H1 (cell line): Measurements from ENCODE around the gene ANXA1. TPM values are rescaled to one million over a fixed set of nuclear protein-coding genes. Genes with fewer than 3 reads are reported as not detected.

Experiments used
- CTCF ChIA-PET: fragments of 300-600 bp; sonication (Branson Sonifier 250); formaldehyde crosslinking; loops from one replicate; lab custom pipeline; 2021; ENCODE audit not compliant: partially characterized antibody; lab: Charles Lee
- POLR2A ChIA-PET: fragments of 300-600 bp; sonication (Branson Sonifier 250); formaldehyde crosslinking; loops from one replicate; lab custom pipeline; 2021; ENCODE audit warnings: inconsistent platforms; ENCODE audit not compliant: partially characterized antibody; lab: Charles Lee
- DNase-seq, 2 experiments: peaks; one replicate each; pipeline versions ENCODE4 v3.0.0 to v3.0.0-alpha.2; 2010 to 2022; ENCODE audit warnings: low spot score in 2 of 2, low read depth in 1 of 2, mixed read lengths in 1 of 2
- FAIRE-seq: peaks from 2 replicates; lab custom pipeline; 2011; peaks lifted over from hg19 to GRCh38; lab: Jason Lieb, UNC
- H2AFZ ChIP-seq: 2 replicates; pipeline ENCODE4 v1.8.1; 2012; ENCODE audit warnings: low read length, inconsistent platforms
- H2AK5ac ChIP-seq: 2 replicates; pipeline ENCODE4 v1.6.1; 2013; ENCODE audit warnings: low read depth, low read length
- H2BK120ac ChIP-seq: replicated peaks from 2 replicates; pipeline ENCODE3; 2013; ENCODE audit warnings: low read depth, low read length, inconsistent platforms
- H2BK12ac ChIP-seq: 2 replicates; pipeline ENCODE4 v1.6.1; 2013; ENCODE audit warnings: low read depth, low read length
- H2BK15ac ChIP-seq: 2 replicates; pipeline ENCODE4 v1.6.1; 2013; ENCODE audit warnings: low read length
- H2BK20ac ChIP-seq: 2 replicates; pipeline ENCODE4 v1.6.1; 2013; ENCODE audit warnings: low read length
- H2BK5ac ChIP-seq: 2 replicates; pipeline ENCODE4 v1.6.1; 2013; ENCODE audit warnings: low read depth, low read length
- H3K14ac ChIP-seq: 2 replicates; pipeline ENCODE4 v1.6.1; 2013; ENCODE audit warnings: inconsistent platforms; ENCODE audit not compliant: insufficient read length
- H3K18ac ChIP-seq: 2 replicates; pipeline ENCODE4 v1.6.1; 2013; ENCODE audit warnings: low read length; ENCODE audit errors: extremely low read depth
- H3K23ac ChIP-seq: 2 replicates; pipeline ENCODE4 v1.6.1; 2013; ENCODE audit warnings: inconsistent platforms; ENCODE audit not compliant: insufficient read length
- H3K23me2 ChIP-seq: 2 replicates; pipeline ENCODE4 v1.6.1; 2013; ENCODE audit warnings: low read depth, low read length
- H3K27ac ChIP-seq: 2 replicates; pipeline ENCODE4 v1.6.1; 2011; ENCODE audit warnings: low read depth, low read length, inconsistent platforms
- H3K27me3 ChIP-seq, 4 experiments: replicated peaks in 1 of 4; 1 replicate in 1 of 4; 2 replicates in 3 of 4; pipeline versions ENCODE4 v1.6.1 to v1.8.1; 2011 to 2013; ENCODE audit warnings: low read length in 3 of 4, mild to moderate bottlenecking in 3 of 4, inconsistent platforms in 2 of 4, mixed read lengths in 2 of 4, moderate library complexity in 1 of 4; ENCODE audit not compliant: control insufficient read depth in 3 of 4, insufficient read depth in 3 of 4; ENCODE audit errors: extremely low read depth in 1 of 4
- H3K36me3 ChIP-seq, 4 experiments: 2 replicates each; pipeline versions ENCODE4 v1.6.1 to v1.8.1; 2011 to 2013; ENCODE audit warnings: mild to moderate bottlenecking in 4 of 4, low read length in 3 of 4, moderate library complexity in 2 of 4, control low read depth in 1 of 4, inconsistent platforms in 1 of 4; ENCODE audit not compliant: insufficient read depth in 4 of 4, control insufficient read depth in 2 of 4
- H3K4ac ChIP-seq: replicated peaks from 2 replicates; pipeline ENCODE3; 2013; ENCODE audit warnings: low read length, low read depth, mixed read lengths, inconsistent platforms; ENCODE audit not compliant: insufficient read length
- H3K4me1 ChIP-seq, 4 experiments: replicated peaks in 1 of 4; 1 replicate in 1 of 4; 2 replicates in 3 of 4; pipeline versions ENCODE4 v1.6.1 to v1.8.1; 2011 to 2013; ENCODE audit warnings: low read length in 3 of 4, inconsistent platforms in 2 of 4, mixed read lengths in 1 of 4; ENCODE audit not compliant: insufficient read depth in 4 of 4, control insufficient read depth in 3 of 4
- H3K4me2 ChIP-seq, 2 experiments: 2 replicates each; pipeline versions ENCODE4 v1.6.1 to v1.8.1; 2011 to 2013; ENCODE audit warnings: low read depth in 2 of 2, low read length in 2 of 2, control low read depth in 1 of 2, inconsistent platforms in 1 of 2, mild to moderate bottlenecking in 1 of 2; ENCODE audit not compliant: insufficient read depth in 1 of 2
- H3K4me3 ChIP-seq, 4 experiments: fragments of 200-600, 300-600 bp in 1 of 4; sonication (generic), shearing (Covaris generic), sonication (Bioruptor Twin) in 1 of 4; 2 replicates each; pipeline versions ENCODE4 v1.5.1 to v1.8.1; 2011 to 2016; ENCODE audit warnings: low read length in 4 of 4, low read depth in 3 of 4, control low read depth in 2 of 4, inconsistent platforms in 2 of 4, mild to moderate bottlenecking in 2 of 4, mixed read lengths in 1 of 4, moderate library complexity in 1 of 4; ENCODE audit not compliant: insufficient read depth in 2 of 4; ENCODE audit errors: extremely low read depth in 1 of 4
- H3K56ac ChIP-seq: replicated peaks from 2 replicates; pipeline ENCODE3; 2013; ENCODE audit warnings: low read depth, mild to moderate bottlenecking, mixed read lengths, low read length, inconsistent platforms; ENCODE audit not compliant: insufficient read length
- H3K79me1 ChIP-seq: 2 replicates; pipeline ENCODE4 v1.6.1; 2013; ENCODE audit warnings: low read depth, low read length, control low read depth
- H3K79me2 ChIP-seq, 2 experiments: 2 replicates each; pipeline versions ENCODE4 v1.6.1 to v1.8.1; 2012 to 2013; ENCODE audit warnings: low read length in 2 of 2, mild to moderate bottlenecking in 2 of 2, inconsistent platforms in 1 of 2; ENCODE audit not compliant: insufficient read depth in 2 of 2, control insufficient read depth in 1 of 2
- H3K9ac ChIP-seq, 4 experiments: replicated peaks in 1 of 4; 1 replicate in 1 of 4; 2 replicates in 3 of 4; pipeline versions ENCODE4 v1.6.1 to v1.8.1; 2011 to 2013; ENCODE audit warnings: low read depth in 3 of 4, low read length in 3 of 4, control low read depth in 2 of 4, mild to moderate bottlenecking in 2 of 4, moderate library complexity in 2 of 4, inconsistent platforms in 1 of 4; ENCODE audit errors: extremely low read depth in 1 of 4
- H3K9me3 ChIP-seq, 2 experiments: 2 replicates each; pipeline versions ENCODE4 v1.6.1 to v1.8.1; 2012 to 2013; ENCODE audit warnings: mild to moderate bottlenecking in 2 of 2, moderate library complexity in 2 of 2, control low read depth in 1 of 2, inconsistent platforms in 1 of 2, low read depth in 1 of 2, low read length in 1 of 2, mixed read lengths in 1 of 2; ENCODE audit not compliant: insufficient read depth in 2 of 2
- H4K20me1 ChIP-seq, 2 experiments: replicated peaks in 1 of 2; 2 replicates each; pipeline versions ENCODE3 to v1.8.1; 2011 to 2013; ENCODE audit warnings: inconsistent platforms in 2 of 2, low read length in 2 of 2, mild to moderate bottlenecking in 1 of 2; ENCODE audit not compliant: insufficient read depth in 2 of 2, control insufficient read depth in 1 of 2
- H4K5ac ChIP-seq: 2 replicates; pipeline ENCODE4 v1.6.1; 2013; ENCODE audit warnings: low read length, low read depth, mixed read lengths, inconsistent platforms; ENCODE audit not compliant: insufficient read length
- H4K8ac ChIP-seq: 2 replicates; pipeline ENCODE4 v1.8.0; 2013; ENCODE audit warnings: mild to moderate bottlenecking, moderate library complexity, low read length, inconsistent platforms; ENCODE audit not compliant: insufficient read depth; ENCODE audit errors: extremely low read depth
- H4K91ac ChIP-seq: replicated peaks from 2 replicates; pipeline ENCODE3; 2013; ENCODE audit warnings: low read length, mixed read lengths, inconsistent platforms; ENCODE audit not compliant: insufficient read length
- ATF3 ChIP-seq: IDR thresholded peaks from 2 replicates; pipeline ENCODE4 v1.6.1; 2011; ENCODE audit warnings: low read depth, mild to moderate bottlenecking, low read length; ENCODE audit not compliant: insufficient read depth
- BRCA1 ChIP-seq: IDR thresholded peaks from 2 replicates; pipeline ENCODE4 v1.6.1; 2012; ENCODE audit warnings: low read depth, low read length, improper control_type of control experiment
- CHD1 ChIP-seq: IDR thresholded peaks from 2 replicates; pipeline ENCODE4 v1.6.1; 2012; ENCODE audit warnings: low read depth, low read length, improper control_type of control experiment
- CTBP2 ChIP-seq: IDR thresholded peaks from 2 replicates; pipeline ENCODE4 v1.7.0; 2011; ENCODE audit warnings: borderline replicate concordance, mild to moderate bottlenecking, moderate library complexity, mixed read lengths, low read length; ENCODE audit not compliant: insufficient read depth, insufficient read length
- JUN ChIP-seq: IDR thresholded peaks from 2 replicates; pipeline ENCODE4 v1.6.1; 2011; ENCODE audit warnings: low read depth, mild to moderate bottlenecking, improper control_type of control experiment, low read length
- KDM1A ChIP-seq: fragments of 200-600, 300-600 bp; sonication (generic); IDR thresholded peaks from 2 replicates; pipeline ENCODE4 v1.7.1; 2016; ENCODE audit warnings: mild to moderate bottlenecking, low read length, borderline replicate concordance
- KDM4A ChIP-seq: IDR thresholded peaks from one replicate; pipeline ENCODE4 v1.7.1; 2012; ENCODE audit warnings: low read depth, mild to moderate bottlenecking, moderate library complexity, low read length, inconsistent platforms; ENCODE audit not compliant: severe bottlenecking
- POLR2A ChIP-seq, 2 experiments: IDR thresholded peaks; 1 replicate in 1 of 2; 2 replicates in 1 of 2; pipeline ENCODE4 v1.6.1; 2011; ENCODE audit warnings: low read depth in 2 of 2, low read length in 2 of 2, mild to moderate bottlenecking in 2 of 2; ENCODE audit errors: control extremely low read depth in 1 of 2
- RNF2 ChIP-seq: fragments of 200-900, 300-1000 bp; sonication (generic); IDR thresholded peaks from 2 replicates; pipeline ENCODE4 v1.7.1; 2016; ENCODE audit warnings: borderline replicate concordance, low read depth, mild to moderate bottlenecking, antibody characterized with exemption, low read length; ENCODE audit not compliant: poor library complexity, severe bottlenecking; ENCODE audit errors: missing control alignments
- SIRT6 ChIP-seq: IDR thresholded peaks from one replicate; pipeline ENCODE4 v1.7.1; 2012; ENCODE audit warnings: low read length, inconsistent platforms
- SIX5 ChIP-seq: IDR thresholded peaks from 2 replicates; pipeline ENCODE4 v1.6.1; 2011; ENCODE audit warnings: mild to moderate bottlenecking, low read depth, low read length
- SRF ChIP-seq: IDR thresholded peaks from 2 replicates; pipeline ENCODE4 v1.6.1; 2011; ENCODE audit warnings: mild to moderate bottlenecking, low read depth, low read length, moderate library complexity
- ZNF274 ChIP-seq: IDR thresholded peaks from 2 replicates; pipeline ENCODE4 v1.7.0; 2012; ENCODE audit warnings: low read length, borderline replicate concordance; ENCODE audit errors: extremely low read depth
- WGBS, 2 experiments: shearing (Covaris generic) in 1 of 2; methylation state at CpG; one replicate each; pipeline versions ENCODE4 v1.1.6 to v1.1.7; 2013 to 2015; ENCODE audit warnings: low lambda C conversion rate in 2 of 2, mixed read lengths in 2 of 2, inconsistent platforms in 1 of 2, low coverage in 1 of 2, missing lambda C conversion rate in 1 of 2; ENCODE audit not compliant: insufficient replicate concordance in 2 of 2, insufficient coverage in 1 of 2, insufficient read length in 1 of 2; ENCODE audit errors: extremely low coverage in 1 of 2, missing lambda C conversion rate in 1 of 2; 5-methylcytosine and 5-hydroxymethylcytosine counted together
- polyA plus RNA-seq, 7 experiments: library from polyadenylated mRNA; depleted of rRNA in 3 of 7; stranded (reverse) in 5 of 7; unstranded in 2 of 7; fragments of >200 nt in 5 of 7; fragments of 200-250 nt in 2 of 7; gene quantifications; 1 replicate in 5 of 7; 2 replicates in 1 of 7; 4 replicates in 1 of 7; pipeline versions ENCODE4 v1.2.1 to v1.2.3, GENCODE V29; 2011 to 2013; ENCODE audit warnings: missing spikeins in 2 of 7, mixed read lengths in 2 of 7
- total RNA-seq: library from RNA; stranded (reverse); fragmentation: NEBNext Ultra II Directional; extraction: Animal tissue kit (Norgen Biotek cat#: 25700); gene quantifications from 2 replicates; pipeline ENCODE4 v1.2.1, GENCODE V29; 2021

The ANXA1 gene
- total and polyA plus RNA-seq, 2 of the 8 experiments (the other 6 are each of a cell fraction or from before 2014, with no cell fraction given) = 0.71 to 5.7 TPM

DNA sequence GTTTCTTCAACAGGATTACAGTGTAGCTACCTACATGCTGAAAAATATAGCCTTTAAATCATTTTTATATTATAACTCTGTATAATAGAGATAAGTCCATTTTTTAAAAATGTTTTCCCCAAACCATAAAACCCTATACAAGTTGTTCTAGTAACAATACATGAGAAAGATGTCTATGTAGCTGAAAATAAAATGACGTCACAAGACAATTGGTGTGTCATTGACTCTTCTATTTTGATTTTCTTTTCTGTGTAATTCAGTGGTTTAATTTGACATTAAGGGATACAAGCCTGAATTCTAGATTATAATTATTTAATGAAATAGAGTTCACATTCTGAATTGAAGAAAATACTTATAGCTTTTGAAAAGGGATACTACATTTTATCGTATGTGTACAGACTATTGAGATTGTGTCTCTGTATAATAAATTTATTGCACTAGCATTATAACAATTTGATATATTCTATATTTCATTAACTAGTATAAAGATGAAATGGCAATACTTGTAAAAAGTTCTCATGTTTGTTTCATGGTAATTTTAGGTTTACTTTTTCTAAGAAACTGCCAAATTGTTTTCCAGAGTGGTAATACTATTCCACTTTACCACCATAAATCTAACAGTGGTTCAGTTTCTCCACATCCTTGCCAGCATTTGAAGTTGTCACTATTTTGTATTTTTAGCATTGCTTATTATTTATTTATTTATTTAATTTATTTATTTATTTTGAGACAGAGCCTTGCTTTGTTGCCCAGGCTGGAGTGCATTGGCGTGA is 18.7 kb downstream of the ANXA1 start:
- H3K23me2 ChIP-seq = no peaks in the 10 kb centered on the region; the same call in 1 of the 2 replicates
- no peaks in the 10 kb centered on the region for H3K36me3 ChIP-seq
- no peak overlapping the region for H2BK120ac ChIP-seq
- H3K56ac ChIP-seq = no peak overlapping the region
- H3K4me2 ChIP-seq = no peak overlapping the region
- no peak overlapping the region for H2BK5ac ChIP-seq
- H2BK12ac ChIP-seq = no peak overlapping the region
- H3K27ac ChIP-seq = no peak overlapping the region
- no peak overlapping the region for H2AK5ac ChIP-seq
- H2AFZ ChIP-seq = no peak overlapping the region
- no peak overlapping the region for H4K8ac ChIP-seq
- no peak overlapping the region for H3K23ac ChIP-seq
- WGBS, 2 experiments = 96% methylated on average over 3 of the region's 3 CpGs; no CpG with 5 or more reads in 1 of the 2 experiments
- H2BK20ac ChIP-seq = no peak overlapping the region
- FAIRE-seq (no peak), DNase-seq (no peak)
- CTCF ChIA-PET = interaction anchor here (0.6 to 4.8 kb wide), 5 partner anchors 12 to 361 kb away, joined by 3 to 28 read pairs (median 5); no protein-coding TSS in a partner anchor
- no peaks in the 10 kb centered on the region for H3K9me3 ChIP-seq
- H3K79me2 ChIP-seq = no peaks in the 10 kb centered on the region
- H4K20me1 ChIP-seq = no peaks in the 10 kb centered on the region
- H3K4me3 ChIP-seq = no peak overlapping the region
- no peaks in the 10 kb centered on the region for H3K79me1 ChIP-seq
- no peak overlapping the region for H4K91ac ChIP-seq
- H3K4ac ChIP-seq = no peak overlapping the region
- no peaks in the 10 kb centered on the region for H3K27me3 ChIP-seq
- POLR2A ChIA-PET = no interaction called here
- no peak overlapping the region for H3K14ac ChIP-seq
- H3K4me1 ChIP-seq = no peaks in the 10 kb centered on the region
- no peak overlapping the region for H3K18ac ChIP-seq
- no peak overlapping the region for H3K9ac ChIP-seq
- no peak overlapping the region for H2BK15ac ChIP-seq
- no peak overlapping the region for H4K5ac ChIP-seq
- TF ChIP-seq CTBP2 (no peak), BRCA1 (no peak), SIX5 (no peak), SIRT6 (no peak), RNF2 (no peak), ZNF274 (no peak), ATF3 (no peak), POLR2A (IDR thresholded peaks at IDR 0.05; ENCODE audit: control extremely low read depth in 1 of 2, low read depth in 2 of 2, low read length in 2 of 2) (no peak), JUN (no peak), SRF (no peak), KDM4A (no peak), KDM1A (no peak), CHD1 (no peak)
